ENCODE data around the gene PRSS22. TPM values are rescaled to one million over a fixed set of nuclear protein-coding genes. Genes with fewer than 3 reads are reported as not detected.

Gene PRSS22
- total RNA-seq, 1 donor from 2014 or later: not detected

GRCh38 chr16:2882650-2883457 is 24.9 kb upstream of the PRSS22 start, which contains the start of gene FLYWCH2:
Gene FLYWCH2 (plus strand): TSS chr16:2883215. CDS start chr16:2896450, 13,235 bp downstream.
- peak; percentile 96 for ATAC-seq (ENCODE audit: poor library complexity)
- intact Hi-C loops (cut with DNase I): loop anchor here (2.0 kb wide), 1 partner anchor 22 kb away; no protein-coding TSS in a partner anchor
- DNase-seq: peak; percentile 99

- intact Hi-C loops (cut with DNase I): loop anchor here (2.0 kb wide), 1 partner anchor 23 kb away; no protein-coding TSS in a partner anchor
- ATAC-seq (ENCODE audit: poor library complexity) (peak; percentile 23), DNase-seq (peak; percentile 71)
Observed at GRCh38 chr16:2881783-2882649, 24.0 kb upstream of the PRSS22 start.

- DNase-seq (no peak), ATAC-seq (ENCODE audit: poor library complexity) (no peak)
- intact Hi-C loops (cut with DNase I): no loop called here
Observed at GRCh38 chr16:2879854-2880508, 22.0 kb upstream of the PRSS22 start.

GRCh38 chr16:2874912-2875362 is 17.0 kb upstream of the PRSS22 start:
- intact Hi-C loops (cut with DNase I): loop anchor here (2.0 kb wide), 1 partner anchor 44 kb away; no protein-coding TSS in a partner anchor
- ATAC-seq (ENCODE audit: poor library complexity): peak; percentile 99
- peak; percentile 90 for DNase-seq

- ATAC-seq (ENCODE audit: poor library complexity) (peak; percentile 33), DNase-seq (no peak)
- intact Hi-C loops (cut with DNase I): loop anchor here (2.0 kb wide), 1 partner anchor 45 kb away; no protein-coding TSS in a partner anchor
Observed at GRCh38 chr16:2874032-2874911, 16.3 kb upstream of the PRSS22 start.

- intact Hi-C loops (cut with DNase I): no loop called here
- no peak for ATAC-seq (ENCODE audit: poor library complexity)
- no peak for DNase-seq
Observed at GRCh38 chr16:2871926-2872325, 14.0 kb upstream of the PRSS22 start.

- peak; percentile 99 for ATAC-seq (ENCODE audit: poor library complexity)
Observed at GRCh38 chr16:2867987-2868789, 10.2 kb upstream of the PRSS22 start.

GRCh38 chr16:2867661-2867986 is 9.7 kb upstream of the PRSS22 start:
- DNase-seq (no peak), ATAC-seq (ENCODE audit: poor library complexity) (no peak)
- intact Hi-C loops (cut with DNase I): no loop called here

More at GRCh38 chr16:2867987-2868789, 10.2 kb upstream of the PRSS22 start:
- DNase-seq: peak; percentile 98
- intact Hi-C loops (cut with DNase I): no loop called here

GRCh38 chr16:2866431-2866830 is 8.5 kb upstream of the PRSS22 start:
- intact Hi-C loops (cut with DNase I): no loop called here
- ATAC-seq (ENCODE audit: poor library complexity) (no peak), DNase-seq (no peak)

GRCh38 chr16:2865651-2866050 is 7.7 kb upstream of the PRSS22 start:
- no peak for ATAC-seq (ENCODE audit: poor library complexity)
- intact Hi-C loops (cut with DNase I): no loop called here
- no peak for DNase-seq

- DNase-seq: no peak
- no peak for ATAC-seq (ENCODE audit: poor library complexity)
- intact Hi-C loops (cut with DNase I): no loop called here
Observed at GRCh38 chr16:2860826-2861567, 3.0 kb upstream of the PRSS22 start.

- DNase-seq (no peak), ATAC-seq (ENCODE audit: poor library complexity) (no peak)
- intact Hi-C loops (cut with DNase I): no loop called here
Observed at GRCh38 chr16:2859686-2860265, 1.8 kb upstream of the PRSS22 start.

- no peak for ATAC-seq (ENCODE audit: poor library complexity)
- DNase-seq: no peak
- intact Hi-C loops (cut with DNase I): no loop called here
Observed at GRCh38 chr16:2858245-2859025, 465 bp upstream of the PRSS22 start.

GRCh38 chr16:2856686-2857450 is 1.1 kb downstream of the PRSS22 start:
- ATAC-seq (ENCODE audit: poor library complexity) (no peak), DNase-seq (no peak)
- intact Hi-C loops (cut with DNase I): no loop called here

Data from Right ventricle myocardium superior (tissue), 1 donor.